Tibial nerve (tissue), 4 donors: Measurements from ENCODE around the gene LEF1. TPM values are rescaled to one million over a fixed set of nuclear protein-coding genes. Genes with fewer than 3 reads are reported as not detected.

Experiments used
- DNase-seq, 2 donors: peaks; one replicate each; pipeline ENCODE4 v3.0.0-alpha.2; 2019; ENCODE audit warnings: low spot score in 2 of 2
- H3K27ac ChIP-seq, 4 donors: fragments of 200-600 bp; sonication (generic) in 3 of 4; one replicate each; pipeline ENCODE4 v1.5.1; 2017 to 2019; ENCODE audit warnings: mild to moderate bottlenecking in 1 of 4
- H3K27me3 ChIP-seq, 2 donors: fragments of 200-600 bp; sonication (generic) in 1 of 2; one replicate each; pipeline versions ENCODE4 v1.5.1 to v1.6.0; 2017 to 2019
- H3K36me3 ChIP-seq, 3 donors: fragments of 200-600 bp; sonication (generic); one replicate each; pipeline ENCODE4 v1.5.1; 2018 to 2019
- H3K4me1 ChIP-seq, 4 donors: fragments of 200-600 bp; sonication (generic) in 3 of 4; one replicate each; pipeline ENCODE4 v1.5.1; 2017 to 2019
- H3K4me3 ChIP-seq, 4 donors: fragments of 200-600 bp; sonication (generic) in 3 of 4; one replicate each; pipeline ENCODE4 v1.5.1; 2017 to 2019; ENCODE audit warnings: mild to moderate bottlenecking in 1 of 4, moderate library complexity in 1 of 4
- H3K9me3 ChIP-seq, 4 donors: fragments of 200-600 bp; sonication (generic) in 3 of 4; one replicate each; pipeline ENCODE4 v1.5.1; 2017 to 2019
- EP300 ChIP-seq, 2 donors: sonication (generic); formaldehyde crosslinking; IDR thresholded peaks; one replicate each; pipeline ENCODE4 v1.6.1; 2017; ENCODE audit warnings: antibody characterized with exemption in 2 of 2, mild to moderate bottlenecking in 1 of 2
- POLR2A ChIP-seq, 2 donors: fragments of 450-650 bp; IDR thresholded peaks; one replicate each; pipeline ENCODE4 v1.6.1; 2017; ENCODE audit warnings: antibody characterized with exemption in 2 of 2, mild to moderate bottlenecking in 2 of 2, moderate library complexity in 2 of 2
- WGBS, 2 donors: methylation state at CpG; one replicate each; pipeline ENCODE4 v1.1.5; 2018; 5-methylcytosine and 5-hydroxymethylcytosine counted together
- total RNA-seq, 4 donors: library from RNA; depleted of rRNA; stranded (reverse); fragments of >200 nt; gene quantifications; one replicate each; pipeline ENCODE4 v1.1.0, GENCODE V29; 2016
- TF ChIP-seq, protein P1 (sequence below), 5 experiments: fragments of 200-600 bp in 3 of 5; fragments of 450-650 bp in 2 of 5; sonication (generic) in 3 of 5; IDR thresholded peaks; one replicate each; pipeline ENCODE4 v1.5.1; 2016 to 2019; ENCODE audit warnings: antibody characterized with exemption in 5 of 5, mild to moderate bottlenecking in 3 of 5, moderate library complexity in 2 of 5

Gene LEF1
- total RNA-seq, 4 donors from 2014 or later, result 1.9 to 11.7 (median 8.3) TPM

DNA sequence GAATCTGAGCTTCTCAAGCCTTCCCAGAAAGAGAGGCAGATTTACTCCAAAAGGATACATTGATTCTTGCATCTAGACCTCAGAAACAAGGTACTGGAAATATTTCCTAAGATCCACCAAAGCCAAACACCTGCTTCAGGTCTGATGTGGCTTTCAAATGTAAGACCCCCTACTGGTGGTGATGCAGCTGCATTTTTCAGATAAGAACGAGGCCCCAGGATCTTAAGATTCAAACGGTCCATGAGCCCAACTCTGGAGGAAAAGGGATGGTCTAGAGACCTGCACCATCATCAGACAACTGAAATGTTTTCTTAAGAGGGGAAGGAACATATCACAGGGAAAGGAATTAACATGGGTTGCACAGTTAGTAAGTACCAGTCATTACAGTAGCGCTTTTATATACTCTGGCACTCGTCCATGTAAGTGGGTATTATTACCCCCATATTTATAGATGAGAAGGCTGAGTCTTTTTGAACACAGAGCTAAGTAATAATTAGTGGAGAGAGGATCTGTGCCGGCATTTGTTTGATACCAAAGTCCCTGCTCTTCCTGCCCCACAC is 73.7 kb downstream of the LEF1 start:
- Histone ChIP-seq H3K4me3 (no peak overlapping the region), H3K4me1 (no peaks in the 10 kb centered on the region), H3K9me3 (no peaks in the 10 kb centered on the region), H3K27me3 (no peaks in the 10 kb centered on the region), H3K27ac (no peak overlapping the region), H3K36me3 (no peaks in the 10 kb centered on the region)
- 74 to 75% methylated on average over 5 of the region's 5 CpGs for WGBS, 2 donors
- no peak for TF ChIP-seq EP300 (IDR thresholded peaks at IDR 0.05)
- no peak for TF ChIP-seq POLR2A (IDR thresholded peaks at IDR 0.05)
- TF ChIP-seq, protein P1, sequence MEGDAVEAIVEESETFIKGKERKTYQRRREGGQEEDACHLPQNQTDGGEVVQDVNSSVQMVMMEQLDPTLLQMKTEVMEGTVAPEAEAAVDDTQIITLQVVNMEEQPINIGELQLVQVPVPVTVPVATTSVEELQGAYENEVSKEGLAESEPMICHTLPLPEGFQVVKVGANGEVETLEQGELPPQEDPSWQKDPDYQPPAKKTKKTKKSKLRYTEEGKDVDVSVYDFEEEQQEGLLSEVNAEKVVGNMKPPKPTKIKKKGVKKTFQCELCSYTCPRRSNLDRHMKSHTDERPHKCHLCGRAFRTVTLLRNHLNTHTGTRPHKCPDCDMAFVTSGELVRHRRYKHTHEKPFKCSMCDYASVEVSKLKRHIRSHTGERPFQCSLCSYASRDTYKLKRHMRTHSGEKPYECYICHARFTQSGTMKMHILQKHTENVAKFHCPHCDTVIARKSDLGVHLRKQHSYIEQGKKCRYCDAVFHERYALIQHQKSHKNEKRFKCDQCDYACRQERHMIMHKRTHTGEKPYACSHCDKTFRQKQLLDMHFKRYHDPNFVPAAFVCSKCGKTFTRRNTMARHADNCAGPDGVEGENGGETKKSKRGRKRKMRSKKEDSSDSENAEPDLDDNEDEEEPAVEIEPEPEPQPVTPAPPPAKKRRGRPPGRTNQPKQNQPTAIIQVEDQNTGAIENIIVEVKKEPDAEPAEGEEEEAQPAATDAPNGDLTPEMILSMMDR (IDR thresholded peaks at IDR 0.05), result no peak
- no peak for DNase-seq

DNA sequence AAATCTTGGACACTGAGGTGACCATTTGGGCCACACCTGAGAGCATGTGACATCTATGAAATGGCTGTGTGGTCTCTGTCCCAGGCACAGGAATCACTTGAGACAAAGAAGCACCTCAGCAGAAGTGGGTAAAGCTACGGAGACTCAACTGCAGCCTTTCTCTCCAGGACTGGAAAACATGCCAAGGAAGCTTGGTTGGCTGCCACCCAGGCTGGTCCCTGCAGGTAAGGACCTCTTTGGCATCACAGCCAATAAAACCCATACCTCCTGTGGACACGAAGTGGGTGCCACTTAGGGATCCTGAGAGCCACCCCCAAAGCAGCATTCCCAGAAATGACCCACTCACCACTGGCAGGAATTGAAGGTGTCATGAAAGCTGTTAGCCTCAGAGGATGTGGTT is 74.6 kb downstream of the LEF1 start:
- Histone ChIP-seq H3K27ac (no peak overlapping the region), H3K9me3 (no peaks in the 10 kb centered on the region), H3K4me3 (no peak overlapping the region), H3K4me1 (no peaks in the 10 kb centered on the region), H3K27me3 (no peaks in the 10 kb centered on the region), H3K36me3 (no peaks in the 10 kb centered on the region)
- no peak for DNase-seq
- TF ChIP-seq EP300 (IDR thresholded peaks at IDR 0.05) (no peak), POLR2A (IDR thresholded peaks at IDR 0.05) (no peak)
- TF ChIP-seq, protein P1 (IDR thresholded peaks at IDR 0.05), result no peak
- 73 to 92% methylated on average over 2 of the region's 2 CpGs for WGBS, 2 donors

DNA sequence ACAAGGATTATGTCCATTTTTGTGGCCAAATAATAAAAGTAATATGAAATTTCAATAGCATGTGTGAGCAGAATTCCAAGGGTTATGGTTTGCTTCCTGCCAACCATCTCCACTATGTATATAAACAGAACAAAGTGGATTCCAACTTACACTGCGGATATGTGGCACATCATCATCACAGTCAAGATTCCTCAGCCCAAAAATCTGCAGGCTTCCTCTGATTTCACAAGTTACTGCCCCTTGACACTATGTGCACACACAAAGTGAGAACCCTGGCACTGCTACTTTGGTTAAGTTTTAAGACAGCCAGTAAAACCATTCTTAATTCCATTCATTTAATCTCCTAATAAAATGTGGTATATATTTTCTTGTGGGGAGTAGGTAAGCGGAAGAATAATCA is 76.4 kb downstream of the LEF1 start:
- Histone ChIP-seq H3K4me1 (no peaks in the 10 kb centered on the region), H3K4me3 (no peak overlapping the region), H3K27me3 (no peaks in the 10 kb centered on the region), H3K9me3 (no peaks in the 10 kb centered on the region), H3K27ac (no peak overlapping the region), H3K36me3 (no peaks in the 10 kb centered on the region)
- no peak for DNase-seq
- 94 to 95% methylated on average over 2 of the region's 2 CpGs for WGBS, 2 donors
- TF ChIP-seq POLR2A (IDR thresholded peaks at IDR 0.05), result no peak
- TF ChIP-seq, protein P1 (IDR thresholded peaks at IDR 0.05), result no peak
- TF ChIP-seq EP300 (IDR thresholded peaks at IDR 0.05), result no peak

DNA sequence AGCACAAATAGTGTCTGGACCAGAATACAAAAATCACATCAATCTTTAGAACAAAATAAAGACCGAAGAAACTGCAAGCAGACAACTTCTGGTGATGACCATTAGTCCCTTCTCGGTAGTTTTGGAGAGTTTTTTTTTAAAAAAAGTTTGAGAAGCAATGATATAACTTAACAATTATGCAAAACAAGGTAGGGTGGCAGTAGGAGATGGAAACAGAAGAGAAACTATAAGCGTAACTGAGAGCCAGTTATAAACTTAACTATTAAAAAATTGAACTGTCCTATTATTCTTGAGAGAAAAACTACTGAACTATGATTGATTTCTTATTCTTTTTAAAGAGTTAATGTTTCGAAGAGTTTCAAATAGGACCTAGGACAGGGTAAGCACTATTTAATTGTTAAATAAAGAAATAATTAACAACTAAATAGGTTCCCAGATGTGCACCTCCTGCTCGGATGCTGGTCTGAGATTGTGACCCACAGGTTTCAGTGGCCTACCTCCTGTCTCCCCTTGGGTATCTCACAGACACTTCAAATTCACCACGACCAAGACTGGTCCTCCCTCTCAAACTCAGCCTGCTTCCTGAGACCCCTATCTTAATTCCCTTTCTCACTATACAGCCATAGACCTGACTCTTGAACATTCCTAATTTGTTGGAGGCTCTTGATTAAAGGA is 81.3 kb downstream of the LEF1 start:
- Histone ChIP-seq H3K27me3 (no peaks in the 10 kb centered on the region), H3K4me3 (no peak overlapping the region), H3K9me3 (no peaks in the 10 kb centered on the region), H3K4me1 (no peaks in the 10 kb centered on the region), H3K27ac (no peak overlapping the region), H3K36me3 (no peaks in the 10 kb centered on the region)
- TF ChIP-seq, protein P1 (IDR thresholded peaks at IDR 0.05), result no peak
- TF ChIP-seq EP300 (IDR thresholded peaks at IDR 0.05) (no peak), POLR2A (IDR thresholded peaks at IDR 0.05) (no peak)
- 86 to 88% methylated on average over 6 of the region's 6 CpGs for WGBS, 2 donors
- DNase-seq, result no peak

DNA sequence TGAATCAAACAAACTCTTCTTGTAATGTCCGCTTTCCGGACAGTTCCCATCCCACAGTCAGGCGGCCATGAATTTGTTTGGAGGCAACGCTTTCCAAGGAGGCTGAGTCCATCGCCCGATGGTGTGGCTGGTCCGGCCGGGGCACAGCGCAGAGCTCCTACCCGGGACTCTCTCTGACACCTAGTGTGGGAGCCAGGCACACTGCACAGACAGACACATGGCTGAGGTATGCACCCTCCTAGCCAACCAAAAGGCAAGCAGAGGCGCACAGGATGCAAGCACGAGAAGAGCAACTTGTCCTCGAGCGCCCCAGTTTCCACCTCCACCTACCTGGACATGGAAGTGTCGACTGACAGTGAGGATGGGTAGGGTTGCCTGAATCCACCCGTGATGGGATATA is 87.5 kb downstream of the LEF1 start:
- H3K36me3 ChIP-seq, result peaks cover 0 to 4% (median 0%) of the 10 kb centered on the region in 3 donors
- WGBS, 2 donors, result 87 to 90% methylated on average over 16 of the region's 16 CpGs

More for the DNA sequence above, 87.5 kb downstream of the LEF1 start:
- Histone ChIP-seq H3K27ac (no peak overlapping the region), H3K4me1 (no peaks in the 10 kb centered on the region), H3K27me3 (no peaks in the 10 kb centered on the region), H3K9me3 (no peaks in the 10 kb centered on the region), H3K4me3 (no peak overlapping the region)
- TF ChIP-seq POLR2A (IDR thresholded peaks at IDR 0.05) (no peak), EP300 (IDR thresholded peaks at IDR 0.05) (no peak)
- TF ChIP-seq, protein P1 (IDR thresholded peaks at IDR 0.05), result no peak
- DNase-seq, result no peak
